Measurements from ENCODE around the gene KCNV2. TPM values are rescaled to one million over a fixed set of nuclear protein-coding genes. Genes with fewer than 3 reads are reported as not detected.

The KCNV2 gene
- total RNA-seq, 1 donor from 2014 or later: not detected

GRCh38 chr9:2767800-2768677 is 50.7 kb downstream of the KCNV2 start:
- no peak for DNase-seq (ENCODE audit: low spot score)
- H3K36me3 ChIP-seq: no peaks in the 10 kb centered on the region
- no peaks in the 10 kb centered on the region for H3K27me3 ChIP-seq
- H3K4me3 ChIP-seq: no peak overlapping the region
- H3K79me2 ChIP-seq (ENCODE audit: low read depth): no peaks in the 10 kb centered on the region
- H2AFZ ChIP-seq (replicated peaks): no peak overlapping the region
- no peaks in the 10 kb centered on the region for H3K4me1 ChIP-seq
- TF ChIP-seq EZH2 (IDR thresholded peaks at IDR 0.05) (no peak), EZH2phosphoT487 (IDR thresholded peaks at IDR 0.05) (no peak)
- TF ChIP-seq, protein P1, sequence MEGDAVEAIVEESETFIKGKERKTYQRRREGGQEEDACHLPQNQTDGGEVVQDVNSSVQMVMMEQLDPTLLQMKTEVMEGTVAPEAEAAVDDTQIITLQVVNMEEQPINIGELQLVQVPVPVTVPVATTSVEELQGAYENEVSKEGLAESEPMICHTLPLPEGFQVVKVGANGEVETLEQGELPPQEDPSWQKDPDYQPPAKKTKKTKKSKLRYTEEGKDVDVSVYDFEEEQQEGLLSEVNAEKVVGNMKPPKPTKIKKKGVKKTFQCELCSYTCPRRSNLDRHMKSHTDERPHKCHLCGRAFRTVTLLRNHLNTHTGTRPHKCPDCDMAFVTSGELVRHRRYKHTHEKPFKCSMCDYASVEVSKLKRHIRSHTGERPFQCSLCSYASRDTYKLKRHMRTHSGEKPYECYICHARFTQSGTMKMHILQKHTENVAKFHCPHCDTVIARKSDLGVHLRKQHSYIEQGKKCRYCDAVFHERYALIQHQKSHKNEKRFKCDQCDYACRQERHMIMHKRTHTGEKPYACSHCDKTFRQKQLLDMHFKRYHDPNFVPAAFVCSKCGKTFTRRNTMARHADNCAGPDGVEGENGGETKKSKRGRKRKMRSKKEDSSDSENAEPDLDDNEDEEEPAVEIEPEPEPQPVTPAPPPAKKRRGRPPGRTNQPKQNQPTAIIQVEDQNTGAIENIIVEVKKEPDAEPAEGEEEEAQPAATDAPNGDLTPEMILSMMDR (IDR thresholded peaks at IDR 0.05): no peak
- no peaks in the 10 kb centered on the region for H4K20me1 ChIP-seq (ENCODE audit: low read depth)
- H3F3A ChIP-seq (ENCODE audit: low read depth): no peaks in the 10 kb centered on the region
- Mint-ChIP-seq H3K36me3 (peaks cover 22% of the 10 kb centered on the region), H3K27ac (no peak overlapping the region), H3K9me3 (peaks cover 3% of the 10 kb centered on the region), H3K27me3 (ENCODE audit: insufficient read depth, low read depth) (no peaks in the 10 kb centered on the region), H3K4me3 (no peak overlapping the region), H3K4me1 (no peaks in the 10 kb centered on the region)
- H3K9ac ChIP-seq: no peak overlapping the region
- no peak overlapping the region for H3K27ac ChIP-seq
- H3K4me2 ChIP-seq: no peak overlapping the region
- H3K9me3 ChIP-seq (ENCODE audit: low read depth): no peaks in the 10 kb centered on the region

DNA sequence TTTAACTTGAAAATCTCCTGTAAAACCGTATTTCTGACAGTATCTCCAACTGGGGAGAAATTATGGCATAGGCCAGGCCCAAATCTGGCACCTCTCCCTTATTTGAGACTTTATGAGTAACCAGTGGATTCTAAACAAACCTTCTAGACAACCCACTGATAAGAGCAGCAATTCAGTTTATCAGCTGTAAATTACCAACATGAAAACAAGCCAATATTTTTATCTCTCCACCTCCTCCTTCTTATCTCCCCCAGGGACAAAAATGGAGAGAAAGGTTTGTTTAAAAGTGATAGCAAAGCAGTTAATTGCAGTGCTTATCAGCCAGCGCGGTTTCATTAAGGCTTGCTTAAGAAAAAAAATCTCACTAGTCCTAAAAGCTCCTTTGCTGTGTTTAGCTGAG is 53.8 kb downstream of the KCNV2 start:
- H2AFZ ChIP-seq (replicated peaks): no peak overlapping the region
- H3K4me3 ChIP-seq: no peak overlapping the region
- Mint-ChIP-seq H3K27me3 (ENCODE audit: insufficient read depth, low read depth) (no peaks in the 10 kb centered on the region), H3K9me3 (peaks cover 27% of the 10 kb centered on the region), H3K36me3 (peaks cover 47% of the 10 kb centered on the region), H3K4me3 (no peak overlapping the region), H3K27ac (no peak overlapping the region), H3K4me1 (no peaks in the 10 kb centered on the region)
- no peaks in the 10 kb centered on the region for H4K20me1 ChIP-seq (ENCODE audit: low read depth)
- H3K4me1 ChIP-seq: no peaks in the 10 kb centered on the region
- TF ChIP-seq EZH2phosphoT487 (IDR thresholded peaks at IDR 0.05): no peak
- no peak for TF ChIP-seq EZH2 (IDR thresholded peaks at IDR 0.05)
- TF ChIP-seq, protein P1 (IDR thresholded peaks at IDR 0.05): no peak
- no peak overlapping the region for H3K27ac ChIP-seq
- no peak overlapping the region for H3K9ac ChIP-seq
- no peaks in the 10 kb centered on the region for H3K27me3 ChIP-seq
- peaks cover 12% of the 10 kb centered on the region for H3K9me3 ChIP-seq (ENCODE audit: low read depth)
- H3F3A ChIP-seq (ENCODE audit: low read depth): no peaks in the 10 kb centered on the region
- no peak overlapping the region for H3K4me2 ChIP-seq
- peaks cover 15% of the 10 kb centered on the region for H3K36me3 ChIP-seq
- H3K79me2 ChIP-seq (ENCODE audit: low read depth): peaks cover 16% of the 10 kb centered on the region
- no peak for DNase-seq (ENCODE audit: low spot score)

DNA sequence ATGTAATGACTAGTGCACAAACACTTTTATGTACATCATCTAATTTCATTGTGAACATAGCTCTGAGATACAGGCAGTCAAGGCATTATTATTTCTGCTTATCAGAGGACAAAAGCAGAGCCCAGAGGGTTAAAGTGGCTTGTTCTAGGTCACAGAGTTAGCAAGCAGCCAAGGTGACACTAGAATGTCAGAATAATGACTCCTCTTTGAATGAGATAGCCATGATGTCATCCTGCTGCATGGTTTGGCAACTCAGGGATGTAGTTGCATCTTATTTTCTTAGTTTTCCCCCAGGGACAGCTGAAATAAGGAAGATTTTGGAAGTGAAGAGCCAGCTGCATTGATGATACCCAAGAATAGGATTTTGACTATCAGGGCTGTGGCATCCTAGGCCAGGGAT is 54.4 kb downstream of the KCNV2 start:
- no peak overlapping the region for H3K9ac ChIP-seq
- Mint-ChIP-seq H3K27me3 (ENCODE audit: insufficient read depth, low read depth) (no peaks in the 10 kb centered on the region), H3K36me3 (peaks cover 53% of the 10 kb centered on the region), H3K27ac (no peak overlapping the region), H3K4me1 (no peaks in the 10 kb centered on the region), H3K9me3 (peaks cover 33% of the 10 kb centered on the region), H3K4me3 (no peak overlapping the region)
- DNase-seq (ENCODE audit: low spot score): no peak
- peaks cover 18% of the 10 kb centered on the region for H3K79me2 ChIP-seq (ENCODE audit: low read depth)
- H3K4me2 ChIP-seq: no peak overlapping the region
- H3K4me1 ChIP-seq: no peaks in the 10 kb centered on the region
- H3K36me3 ChIP-seq: peaks cover 19% of the 10 kb centered on the region
- no peaks in the 10 kb centered on the region for H3K27me3 ChIP-seq
- no peak overlapping the region for H2AFZ ChIP-seq (replicated peaks)
- no peaks in the 10 kb centered on the region for H3F3A ChIP-seq (ENCODE audit: low read depth)
- TF ChIP-seq EZH2phosphoT487 (IDR thresholded peaks at IDR 0.05): no peak
- TF ChIP-seq EZH2 (IDR thresholded peaks at IDR 0.05): no peak
- TF ChIP-seq, protein P1 (IDR thresholded peaks at IDR 0.05): no peak
- no peak overlapping the region for H3K27ac ChIP-seq
- no peak overlapping the region for H3K4me3 ChIP-seq
- no peaks in the 10 kb centered on the region for H4K20me1 ChIP-seq (ENCODE audit: low read depth)
- H3K9me3 ChIP-seq (ENCODE audit: low read depth): peaks cover 16% of the 10 kb centered on the region
